H1 (cell line): Measurements from ENCODE around the gene GIGYF2. TPM values are rescaled to one million over a fixed set of nuclear protein-coding genes. Genes with fewer than 3 reads are reported as not detected.

Source experiments
- FOSL1 ChIP-seq: IDR thresholded peaks from 2 replicates; pipeline ENCODE4 v1.6.1; 2011; ENCODE audit warnings: mild to moderate bottlenecking, low read depth, low read length, moderate library complexity; ENCODE audit not compliant: insufficient read depth
- NANOG ChIP-seq: IDR thresholded peaks from 2 replicates; pipeline ENCODE4 v1.6.1; 2011; ENCODE audit warnings: low read length, low read depth, mild to moderate bottlenecking, inconsistent platforms; ENCODE audit not compliant: insufficient read depth, poor library complexity, severe bottlenecking
- POU5F1 ChIP-seq: IDR thresholded peaks from 2 replicates; pipeline ENCODE4 v1.6.1; 2011; ENCODE audit warnings: low read depth, mild to moderate bottlenecking, low read length, moderate library complexity
- SRF ChIP-seq: IDR thresholded peaks from 2 replicates; pipeline ENCODE4 v1.6.1; 2011; ENCODE audit warnings: mild to moderate bottlenecking, low read depth, low read length, moderate library complexity
- YY1 ChIP-seq: IDR thresholded peaks from 2 replicates; pipeline ENCODE4 v1.6.1; 2011; ENCODE audit warnings: low read depth, mild to moderate bottlenecking, low read length
- polyA plus RNA-seq, 7 experiments: library from polyadenylated mRNA; depleted of rRNA in 3 of 7; stranded (reverse) in 5 of 7; unstranded in 2 of 7; fragments of >200 nt in 5 of 7; fragments of 200-250 nt in 2 of 7; gene quantifications; 1 replicate in 5 of 7; 2 replicates in 1 of 7; 4 replicates in 1 of 7; pipeline versions ENCODE4 v1.2.1 to v1.2.3, GENCODE V29; 2011 to 2013; ENCODE audit warnings: missing spikeins in 2 of 7, mixed read lengths in 2 of 7
- total RNA-seq: library from RNA; stranded (reverse); fragmentation: NEBNext Ultra II Directional; extraction: Animal tissue kit (Norgen Biotek cat#: 25700); gene quantifications from 2 replicates; pipeline ENCODE4 v1.2.1, GENCODE V29; 2021
- TF ChIP-seq, protein P1 (sequence below): fragments of 300-600 bp; sonication (generic); IDR thresholded peaks from 2 replicates; pipeline ENCODE4 v1.7.1; 2012; ENCODE audit warnings: low read length, moderate library complexity, mild to moderate bottlenecking, inconsistent platforms; ENCODE audit not compliant: insufficient replicate concordance

Gene GIGYF2
- total and polyA plus RNA-seq, 2 of the 8 experiments (the other 6 are each of a cell fraction or from before 2014, with no cell fraction given), result 22.3 to 62.0 TPM

DNA sequence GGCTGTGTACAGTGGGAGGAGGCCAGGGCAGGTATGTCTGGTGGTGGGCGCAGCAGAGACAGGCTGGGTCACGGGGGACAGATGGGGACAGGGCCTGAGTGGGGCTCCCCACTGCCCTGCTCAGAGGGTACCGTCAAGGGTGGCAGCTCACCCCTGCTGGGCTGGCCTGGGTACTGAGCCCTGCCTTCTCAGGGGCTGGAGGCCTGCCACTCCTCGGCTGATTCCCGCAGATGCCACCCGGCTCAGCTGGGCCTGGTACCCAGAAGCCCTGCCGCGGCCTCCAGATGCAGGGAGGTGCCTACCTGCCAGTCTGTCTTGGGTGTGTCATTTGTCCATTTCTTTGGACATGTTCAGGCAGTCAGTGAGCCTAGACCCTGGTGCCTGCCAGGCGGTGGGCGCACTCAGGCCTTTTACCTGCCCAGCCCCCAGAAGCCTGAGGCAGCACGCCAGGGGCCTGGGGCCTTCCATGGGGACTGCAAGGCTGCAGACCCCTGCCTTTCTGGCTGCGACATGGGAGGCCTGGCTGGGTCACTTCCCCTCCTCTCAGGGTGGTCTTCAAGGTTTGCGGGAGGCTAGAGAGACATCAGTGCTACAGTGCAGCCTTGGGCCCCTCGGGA is 176.3 kb downstream of the GIGYF2 start (continued):
- TF ChIP-seq, protein P1, sequence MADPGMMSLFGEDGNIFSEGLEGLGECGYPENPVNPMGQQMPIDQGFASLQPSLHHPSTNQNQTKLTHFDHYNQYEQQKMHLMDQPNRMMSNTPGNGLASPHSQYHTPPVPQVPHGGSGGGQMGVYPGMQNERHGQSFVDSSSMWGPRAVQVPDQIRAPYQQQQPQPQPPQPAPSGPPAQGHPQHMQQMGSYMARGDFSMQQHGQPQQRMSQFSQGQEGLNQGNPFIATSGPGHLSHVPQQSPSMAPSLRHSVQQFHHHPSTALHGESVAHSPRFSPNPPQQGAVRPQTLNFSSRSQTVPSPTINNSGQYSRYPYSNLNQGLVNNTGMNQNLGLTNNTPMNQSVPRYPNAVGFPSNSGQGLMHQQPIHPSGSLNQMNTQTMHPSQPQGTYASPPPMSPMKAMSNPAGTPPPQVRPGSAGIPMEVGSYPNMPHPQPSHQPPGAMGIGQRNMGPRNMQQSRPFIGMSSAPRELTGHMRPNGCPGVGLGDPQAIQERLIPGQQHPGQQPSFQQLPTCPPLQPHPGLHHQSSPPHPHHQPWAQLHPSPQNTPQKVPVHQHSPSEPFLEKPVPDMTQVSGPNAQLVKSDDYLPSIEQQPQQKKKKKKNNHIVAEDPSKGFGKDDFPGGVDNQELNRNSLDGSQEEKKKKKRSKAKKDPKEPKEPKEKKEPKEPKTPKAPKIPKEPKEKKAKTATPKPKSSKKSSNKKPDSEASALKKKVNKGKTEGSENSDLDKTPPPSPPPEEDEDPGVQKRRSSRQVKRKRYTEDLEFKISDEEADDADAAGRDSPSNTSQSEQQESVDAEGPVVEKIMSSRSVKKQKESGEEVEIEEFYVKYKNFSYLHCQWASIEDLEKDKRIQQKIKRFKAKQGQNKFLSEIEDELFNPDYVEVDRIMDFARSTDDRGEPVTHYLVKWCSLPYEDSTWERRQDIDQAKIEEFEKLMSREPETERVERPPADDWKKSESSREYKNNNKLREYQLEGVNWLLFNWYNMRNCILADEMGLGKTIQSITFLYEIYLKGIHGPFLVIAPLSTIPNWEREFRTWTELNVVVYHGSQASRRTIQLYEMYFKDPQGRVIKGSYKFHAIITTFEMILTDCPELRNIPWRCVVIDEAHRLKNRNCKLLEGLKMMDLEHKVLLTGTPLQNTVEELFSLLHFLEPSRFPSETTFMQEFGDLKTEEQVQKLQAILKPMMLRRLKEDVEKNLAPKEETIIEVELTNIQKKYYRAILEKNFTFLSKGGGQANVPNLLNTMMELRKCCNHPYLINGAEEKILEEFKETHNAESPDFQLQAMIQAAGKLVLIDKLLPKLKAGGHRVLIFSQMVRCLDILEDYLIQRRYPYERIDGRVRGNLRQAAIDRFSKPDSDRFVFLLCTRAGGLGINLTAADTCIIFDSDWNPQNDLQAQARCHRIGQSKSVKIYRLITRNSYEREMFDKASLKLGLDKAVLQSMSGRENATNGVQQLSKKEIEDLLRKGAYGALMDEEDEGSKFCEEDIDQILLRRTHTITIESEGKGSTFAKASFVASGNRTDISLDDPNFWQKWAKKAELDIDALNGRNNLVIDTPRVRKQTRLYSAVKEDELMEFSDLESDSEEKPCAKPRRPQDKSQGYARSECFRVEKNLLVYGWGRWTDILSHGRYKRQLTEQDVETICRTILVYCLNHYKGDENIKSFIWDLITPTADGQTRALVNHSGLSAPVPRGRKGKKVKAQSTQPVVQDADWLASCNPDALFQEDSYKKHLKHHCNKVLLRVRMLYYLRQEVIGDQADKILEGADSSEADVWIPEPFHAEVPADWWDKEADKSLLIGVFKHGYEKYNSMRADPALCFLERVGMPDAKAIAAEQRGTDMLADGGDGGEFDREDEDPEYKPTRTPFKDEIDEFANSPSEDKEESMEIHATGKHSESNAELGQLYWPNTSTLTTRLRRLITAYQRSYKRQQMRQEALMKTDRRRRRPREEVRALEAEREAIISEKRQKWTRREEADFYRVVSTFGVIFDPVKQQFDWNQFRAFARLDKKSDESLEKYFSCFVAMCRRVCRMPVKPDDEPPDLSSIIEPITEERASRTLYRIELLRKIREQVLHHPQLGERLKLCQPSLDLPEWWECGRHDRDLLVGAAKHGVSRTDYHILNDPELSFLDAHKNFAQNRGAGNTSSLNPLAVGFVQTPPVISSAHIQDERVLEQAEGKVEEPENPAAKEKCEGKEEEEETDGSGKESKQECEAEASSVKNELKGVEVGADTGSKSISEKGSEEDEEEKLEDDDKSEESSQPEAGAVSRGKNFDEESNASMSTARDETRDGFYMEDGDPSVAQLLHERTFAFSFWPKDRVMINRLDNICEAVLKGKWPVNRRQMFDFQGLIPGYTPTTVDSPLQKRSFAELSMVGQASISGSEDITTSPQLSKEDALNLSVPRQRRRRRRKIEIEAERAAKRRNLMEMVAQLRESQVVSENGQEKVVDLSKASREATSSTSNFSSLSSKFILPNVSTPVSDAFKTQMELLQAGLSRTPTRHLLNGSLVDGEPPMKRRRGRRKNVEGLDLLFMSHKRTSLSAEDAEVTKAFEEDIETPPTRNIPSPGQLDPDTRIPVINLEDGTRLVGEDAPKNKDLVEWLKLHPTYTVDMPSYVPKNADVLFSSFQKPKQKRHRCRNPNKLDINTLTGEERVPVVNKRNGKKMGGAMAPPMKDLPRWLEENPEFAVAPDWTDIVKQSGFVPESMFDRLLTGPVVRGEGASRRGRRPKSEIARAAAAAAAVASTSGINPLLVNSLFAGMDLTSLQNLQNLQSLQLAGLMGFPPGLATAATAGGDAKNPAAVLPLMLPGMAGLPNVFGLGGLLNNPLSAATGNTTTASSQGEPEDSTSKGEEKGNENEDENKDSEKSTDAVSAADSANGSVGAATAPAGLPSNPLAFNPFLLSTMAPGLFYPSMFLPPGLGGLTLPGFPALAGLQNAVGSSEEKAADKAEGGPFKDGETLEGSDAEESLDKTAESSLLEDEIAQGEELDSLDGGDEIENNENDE, result no peak
- TF ChIP-seq FOSL1, result no peak
- TF ChIP-seq NANOG, result no peak
- TF ChIP-seq POU5F1, result no peak
- TF ChIP-seq YY1, result no peak
- no peak for TF ChIP-seq SRF
